Colon (tissue), 2 donors: Measurements from ENCODE around the gene MMP28.

Source experiments
- FAIRE-seq: peaks from 2 replicates; lab custom pipeline; 2012; peaks lifted over from hg19 to GRCh38; lab: Jason Lieb, UNC
- donor health status: control.
- donor health status: control.

Gene MMP28

DNA sequence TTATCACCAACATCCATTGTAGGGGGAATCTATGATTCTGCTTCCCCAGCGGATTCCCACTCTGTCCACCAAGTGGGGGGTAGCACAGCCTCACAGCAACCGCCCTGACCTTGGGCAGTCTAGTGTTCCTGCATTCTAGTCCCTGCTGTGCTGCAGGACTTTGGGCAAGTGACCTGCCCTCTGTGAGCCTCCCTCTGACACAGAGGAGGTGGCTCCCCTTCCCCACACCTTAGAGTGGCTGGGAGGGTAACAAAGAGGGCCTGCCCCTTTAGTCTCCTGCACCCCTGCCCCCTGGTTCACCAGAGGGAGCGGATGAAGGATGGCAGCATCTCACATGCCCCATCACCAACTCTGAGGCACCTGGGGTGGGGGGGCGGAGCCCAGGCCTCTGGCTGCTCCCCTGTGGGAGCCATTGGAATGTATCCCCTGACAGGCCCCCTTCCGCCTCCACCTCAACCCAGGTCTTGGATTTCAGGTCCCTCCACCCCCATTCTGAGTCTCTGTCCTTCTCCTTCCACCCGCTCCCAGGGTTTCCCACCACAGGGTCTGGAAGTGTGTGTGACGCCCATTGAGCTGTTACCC is 52.5 kb downstream of the MMP28 start:
- FAIRE-seq, result no peak

DNA sequence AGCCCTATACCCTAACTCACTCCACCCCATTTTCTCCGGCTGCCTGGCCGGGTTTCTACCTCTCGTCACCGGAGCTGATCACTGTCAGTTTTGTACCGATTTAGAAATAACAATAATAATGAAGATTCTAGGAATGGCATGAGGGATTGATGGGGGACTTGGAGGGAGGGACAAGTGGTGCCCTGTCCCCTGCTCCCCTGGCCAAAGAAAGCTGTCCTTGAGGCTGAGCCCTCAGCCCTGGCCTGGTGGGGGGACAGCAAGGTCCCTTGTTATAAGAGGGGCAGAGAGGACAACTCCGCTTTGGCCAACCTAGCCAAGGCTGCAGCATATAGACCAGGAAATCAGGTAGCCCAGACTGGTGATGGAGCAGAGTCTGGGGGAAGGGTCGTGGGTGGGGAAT is 52.9 kb downstream of the MMP28 start:
- no peak for FAIRE-seq

DNA sequence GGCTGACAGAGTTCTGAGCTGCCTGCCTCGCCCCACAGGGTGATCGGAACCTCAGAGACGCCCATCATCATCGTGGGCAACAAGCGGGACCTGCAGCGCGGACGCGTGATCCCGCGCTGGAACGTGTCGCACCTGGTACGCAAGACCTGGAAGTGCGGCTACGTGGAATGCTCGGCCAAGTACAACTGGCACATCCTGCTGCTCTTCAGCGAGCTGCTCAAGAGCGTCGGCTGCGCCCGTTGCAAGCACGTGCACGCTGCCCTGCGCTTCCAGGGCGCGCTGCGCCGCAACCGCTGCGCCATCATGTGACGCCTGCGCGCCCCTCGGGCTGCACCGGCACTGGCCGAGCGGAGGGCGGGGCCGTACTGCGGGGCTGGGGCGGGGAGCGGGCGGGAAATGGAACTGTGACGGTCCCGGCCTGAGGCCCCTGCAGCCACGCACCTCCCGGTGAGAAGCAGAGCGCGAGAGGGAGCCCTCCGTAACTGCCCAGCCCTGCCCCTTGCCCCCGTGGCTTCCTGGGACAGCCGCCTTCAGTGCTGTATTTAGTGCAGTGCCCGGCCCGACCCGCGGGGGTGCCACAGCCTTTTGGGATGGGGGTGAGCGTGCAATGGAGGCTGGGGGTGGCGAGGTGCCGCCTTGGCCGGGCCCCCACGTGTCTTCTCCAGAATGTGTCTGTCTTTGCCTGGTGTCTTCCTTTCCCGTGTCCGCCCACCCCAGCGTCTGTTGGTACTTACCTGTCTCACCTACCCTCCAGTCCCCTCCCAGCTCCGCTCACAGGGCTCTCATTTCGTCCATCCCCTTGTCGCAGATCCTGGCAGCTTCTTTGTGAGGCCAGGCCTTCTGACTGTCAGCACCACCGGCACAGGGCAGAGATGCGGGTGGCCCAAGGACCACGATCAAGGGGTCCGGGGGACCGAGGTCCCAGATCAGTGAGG is 54.2 kb downstream of the MMP28 start:
- no peak for FAIRE-seq

DNA sequence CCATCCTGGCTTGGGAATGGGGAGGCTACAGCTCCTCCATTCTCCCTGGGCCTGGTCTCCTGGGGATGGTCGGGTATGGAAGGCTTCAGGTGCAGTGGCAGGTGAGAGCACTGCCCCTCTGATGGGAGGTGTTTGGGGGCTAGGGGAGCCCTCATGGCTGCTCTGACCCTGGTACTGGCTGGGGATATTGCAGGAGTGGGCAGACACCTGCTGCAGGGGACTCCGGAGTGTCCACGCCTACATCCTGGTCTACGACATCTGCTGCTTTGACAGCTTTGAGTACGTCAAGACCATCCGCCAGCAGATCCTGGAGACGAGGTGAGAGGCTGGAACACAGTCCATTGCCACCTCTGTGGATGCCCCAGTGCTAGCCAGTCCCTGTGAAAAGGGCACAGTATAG is 55.2 kb downstream of the MMP28 start:
- no peak for FAIRE-seq

DNA sequence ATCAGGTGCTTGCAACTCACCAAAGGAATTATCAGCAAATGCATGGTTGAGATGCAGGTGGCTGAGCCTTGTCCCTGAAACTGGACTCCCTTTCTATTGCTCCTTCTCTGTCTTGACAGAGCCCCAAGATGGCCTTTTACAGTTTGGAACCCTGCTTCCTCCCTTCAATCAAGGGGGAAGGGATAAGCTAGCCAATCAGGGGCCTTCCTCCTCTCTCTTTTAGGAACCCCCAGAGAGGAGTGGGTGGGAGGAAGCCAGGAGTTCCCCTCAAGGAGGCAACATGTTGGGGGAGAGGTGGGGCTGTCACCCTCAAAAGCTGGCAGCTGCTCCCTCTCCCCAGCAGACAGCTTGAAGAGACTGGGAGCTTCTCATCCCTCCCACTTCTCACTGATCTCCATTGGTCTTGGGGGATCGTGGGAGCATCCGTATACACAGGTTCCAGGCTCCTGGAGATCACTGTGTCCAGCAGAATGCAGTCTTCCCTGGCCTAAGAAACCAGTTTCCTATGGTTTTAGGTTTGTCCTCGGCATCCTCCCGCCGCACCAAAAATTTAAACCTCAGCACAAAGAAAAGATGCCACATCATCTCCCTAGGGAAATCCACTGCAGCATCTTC is 56.8 kb downstream of the MMP28 start:
- no peak for FAIRE-seq

DNA sequence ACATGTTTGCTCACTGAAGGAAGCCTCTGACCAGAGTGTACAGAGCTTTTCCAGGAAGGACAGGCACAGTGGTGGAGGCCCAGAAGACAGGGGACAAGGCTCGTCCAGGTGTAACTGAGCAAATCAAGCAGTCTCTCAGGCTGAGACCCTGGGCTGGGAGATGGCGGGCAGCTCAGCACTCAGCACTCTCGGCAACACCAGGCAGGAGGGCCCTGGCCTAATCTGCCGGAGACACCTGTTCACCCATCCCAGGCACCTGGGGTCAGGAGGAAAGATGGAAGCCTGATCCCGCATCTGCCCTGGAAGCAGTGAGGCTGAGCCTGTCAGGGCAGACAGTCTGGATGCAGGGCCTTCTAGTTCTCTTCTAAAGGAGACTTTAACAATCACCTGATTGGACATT is 59.2 kb downstream of the MMP28 start:
- no peak for FAIRE-seq

DNA sequence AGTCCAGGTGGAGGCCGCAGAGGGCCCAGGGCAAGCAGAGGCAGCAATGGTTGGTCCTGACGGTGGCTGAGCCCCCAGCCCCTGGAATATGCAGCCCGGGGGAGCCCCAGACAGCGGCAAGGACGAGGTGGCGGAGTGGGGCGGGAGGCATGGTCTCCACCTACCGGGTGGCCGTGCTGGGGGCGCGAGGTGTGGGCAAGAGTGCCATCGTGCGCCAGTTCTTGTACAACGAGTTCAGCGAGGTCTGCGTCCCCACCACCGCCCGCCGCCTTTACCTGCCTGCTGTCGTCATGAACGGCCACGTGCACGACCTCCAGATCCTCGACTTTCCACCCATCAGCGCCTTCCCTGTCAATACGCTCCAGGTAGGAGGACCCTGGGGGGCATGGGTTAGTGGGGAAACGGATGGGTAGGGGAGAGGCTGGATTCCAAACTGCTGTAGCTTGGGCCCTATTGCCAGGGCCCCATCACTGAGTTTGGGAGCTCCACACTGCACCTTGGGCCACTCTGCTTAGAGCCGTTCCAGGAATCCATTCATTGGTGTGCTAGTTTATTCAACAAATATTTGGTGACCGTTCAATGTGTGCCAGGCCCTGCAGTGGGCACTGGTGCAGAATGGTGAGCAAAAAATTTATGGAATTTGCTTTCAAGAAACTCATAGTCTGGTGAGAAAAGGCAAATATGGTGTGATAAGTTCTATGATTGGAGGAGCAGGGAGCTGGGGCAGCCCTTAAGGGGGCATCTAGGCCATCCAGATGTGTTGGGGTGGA is 60.2 kb downstream of the MMP28 start:
- FAIRE-seq, result no peak

DNA sequence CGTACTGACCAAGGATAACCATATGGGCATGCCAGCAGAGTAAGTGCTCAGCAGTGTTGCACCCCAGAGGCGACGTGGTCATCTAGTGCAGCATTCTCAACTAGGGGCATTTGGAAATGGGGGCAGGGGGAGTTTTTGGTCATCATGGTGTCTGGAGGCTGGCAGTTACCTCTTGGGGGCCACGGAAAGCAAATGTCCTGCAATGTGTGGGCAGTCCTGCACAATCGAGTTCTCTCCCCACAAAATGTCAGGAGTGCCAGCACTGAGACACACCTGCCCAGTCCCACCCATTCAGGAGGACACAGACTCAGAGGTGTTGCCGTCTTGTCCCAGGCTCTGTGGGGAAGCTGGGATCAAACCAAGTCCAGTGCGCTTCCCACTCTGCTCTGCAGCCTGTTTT is 61.0 kb downstream of the MMP28 start:
- no peak for FAIRE-seq

DNA sequence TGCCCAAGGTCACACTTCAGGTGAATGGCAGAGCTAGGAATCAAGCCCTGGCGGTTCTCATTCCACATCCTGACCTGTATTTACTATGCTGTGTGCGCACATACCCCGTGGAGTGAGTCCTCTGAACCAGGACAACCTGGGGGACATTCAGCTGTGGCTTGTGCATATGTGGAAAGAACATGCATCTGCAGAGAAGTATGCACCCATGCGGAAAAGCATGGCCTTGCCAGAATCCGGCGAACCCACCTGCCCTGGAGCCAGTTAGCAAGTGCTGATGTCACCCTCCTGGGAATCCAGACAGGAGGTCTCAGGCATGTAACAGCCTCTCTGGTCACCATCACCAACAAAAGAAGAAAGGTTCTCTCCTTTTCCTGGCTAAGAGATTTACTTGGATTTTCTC is 62.1 kb downstream of the MMP28 start:
- no peak for FAIRE-seq

DNA sequence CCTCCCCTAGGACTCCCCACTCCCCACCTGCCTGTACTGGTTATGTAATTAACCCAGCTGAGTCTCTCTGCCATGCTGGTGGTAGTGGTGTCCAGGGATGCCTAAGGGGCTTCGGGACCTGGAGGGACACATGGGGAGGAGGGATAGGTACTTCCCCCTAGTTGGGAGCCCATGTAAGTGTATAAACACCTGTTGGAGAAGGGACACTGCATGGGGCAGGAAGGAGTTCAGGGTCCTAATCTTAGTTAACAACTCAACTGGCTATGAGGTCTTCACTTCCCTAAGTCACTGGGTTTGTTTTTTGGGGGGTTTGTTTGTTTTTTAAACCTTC is 62.7 kb downstream of the MMP28 start:
- no peak for FAIRE-seq

DNA sequence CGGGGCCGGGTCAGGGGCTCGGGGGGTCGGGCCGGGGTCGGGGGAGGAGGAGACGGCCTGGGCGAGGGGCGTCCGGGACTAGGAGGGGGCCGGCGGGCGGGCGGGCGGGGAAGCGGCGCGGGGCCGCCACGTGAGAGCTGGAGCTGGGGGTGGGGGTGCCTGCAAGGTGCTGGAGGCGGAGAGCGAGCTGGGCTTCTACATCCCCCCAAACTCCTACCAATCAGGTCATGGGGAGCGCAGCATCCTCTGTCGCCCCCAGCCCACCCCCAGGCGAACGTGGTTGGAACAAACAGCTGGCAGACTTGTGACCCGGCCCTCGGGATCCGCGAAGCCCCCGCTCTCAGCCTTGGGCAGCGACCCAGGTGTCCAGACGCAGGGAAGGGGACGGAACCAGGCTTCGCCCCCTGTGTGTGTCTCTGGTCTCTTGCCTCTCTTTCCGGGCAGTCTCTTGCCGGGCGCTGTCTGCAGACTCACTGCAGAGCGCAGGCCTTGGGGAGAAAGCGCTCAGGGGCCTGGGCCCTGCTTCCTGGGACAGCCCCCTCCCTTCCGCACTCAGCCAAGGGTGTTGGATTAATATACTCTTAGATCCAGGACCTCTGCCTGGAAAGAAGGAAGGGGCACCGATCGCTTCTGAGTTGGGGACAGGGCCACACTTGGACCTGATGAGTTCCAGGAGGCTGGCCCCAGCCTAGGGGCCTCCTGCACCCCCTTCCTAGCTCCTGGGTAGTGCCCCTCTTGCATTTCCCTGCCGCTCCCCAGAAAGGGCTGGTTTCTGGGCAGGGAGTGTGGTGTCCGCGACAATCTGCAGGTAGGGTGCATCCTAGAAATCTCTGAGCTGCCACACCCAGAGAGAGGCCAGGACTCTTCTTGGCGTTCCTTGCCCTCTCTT is 63.3 kb downstream of the MMP28 start:
- no peak for FAIRE-seq

DNA sequence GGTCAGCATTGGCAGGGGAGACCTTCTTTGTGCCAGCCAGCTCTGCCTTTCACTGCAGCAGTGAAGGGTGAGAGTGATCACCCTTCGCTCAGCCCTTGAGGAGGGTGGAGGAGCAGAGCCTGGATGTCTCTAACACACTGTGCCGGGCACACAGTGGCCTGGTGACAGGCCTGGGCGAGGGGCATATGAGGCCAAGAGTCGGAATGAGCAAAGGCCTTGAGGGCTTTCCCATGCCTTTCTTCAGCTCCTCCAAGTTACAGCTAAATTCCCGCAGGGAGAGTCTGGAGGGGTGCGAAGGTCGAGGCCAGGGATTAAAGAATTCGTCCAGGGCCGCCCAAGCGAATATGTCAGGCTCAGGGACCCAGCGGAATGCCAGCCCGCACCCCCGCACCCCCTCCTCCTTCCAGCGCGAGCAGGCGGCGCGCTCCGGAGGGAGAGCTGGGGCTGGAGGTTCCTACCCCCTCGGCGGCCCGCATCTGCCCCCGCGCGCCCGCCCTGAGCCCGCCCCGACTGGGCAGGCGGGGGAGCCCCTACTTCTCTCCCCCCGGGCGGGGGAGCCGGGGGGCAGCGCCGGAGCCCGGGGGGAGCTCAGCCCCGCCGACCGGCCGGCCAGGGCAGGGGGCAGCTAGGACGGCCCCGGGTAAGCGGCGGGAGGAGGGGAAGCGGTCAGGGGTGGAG is 64.1 kb downstream of the MMP28 start, which contains the start of gene RASL10B:
Gene RASL10B (plus strand): TSS at position 401 of the 678 bp plus-strand sequence. CDS start 3,546 bp downstream, outside the sequence.
- no peak for FAIRE-seq

DNA sequence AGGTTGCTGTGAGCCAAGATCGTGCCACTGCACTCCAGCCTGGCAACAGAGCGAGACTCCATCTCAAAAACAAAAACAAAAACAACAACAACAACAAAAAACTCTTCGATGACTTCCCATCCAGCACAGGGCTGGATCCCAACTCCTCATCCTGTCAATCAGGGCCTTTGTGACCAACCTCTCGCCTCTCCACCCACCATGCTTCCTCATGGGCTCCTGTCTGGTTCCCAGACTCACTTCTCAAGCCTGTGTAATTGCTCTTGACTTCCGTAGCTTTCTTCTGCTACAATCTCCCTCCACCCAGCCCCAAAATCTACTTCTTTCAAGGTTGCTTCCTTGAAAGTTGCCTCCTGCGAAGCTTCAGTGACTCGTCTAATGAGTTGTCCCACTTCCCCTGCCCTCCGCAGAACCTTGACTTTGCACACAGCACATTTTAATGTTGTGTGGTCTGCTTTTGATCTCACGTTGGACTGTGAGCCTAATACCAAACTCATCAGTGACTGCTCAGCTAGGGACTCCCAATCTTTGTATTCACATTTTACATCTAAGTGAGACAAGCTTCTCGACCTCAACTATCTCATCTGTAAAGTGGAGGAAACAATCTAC is 64.9 kb downstream of the MMP28 start:
- FAIRE-seq, result no peak

DNA sequence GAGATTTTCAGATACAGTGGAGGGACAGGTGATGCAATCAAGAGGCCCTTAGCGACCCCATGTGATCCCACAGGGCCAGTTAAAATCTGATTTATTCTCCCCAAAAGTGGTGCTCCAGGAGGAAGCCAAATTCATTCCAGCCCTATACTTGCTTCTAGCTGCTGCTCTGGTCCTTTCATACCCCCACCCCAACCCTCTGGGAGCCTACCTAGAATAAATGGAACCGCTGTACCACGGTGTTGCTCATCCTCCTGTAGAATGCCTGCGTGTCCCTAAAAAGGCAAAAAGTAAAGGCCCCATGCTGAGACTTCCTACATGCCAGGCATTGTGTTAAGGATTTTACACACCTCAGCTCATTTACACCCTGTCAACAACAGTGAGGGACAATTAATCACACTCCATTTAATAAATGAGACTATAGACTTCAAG is 66.0 kb downstream of the MMP28 start:
- FAIRE-seq, result no peak

DNA sequence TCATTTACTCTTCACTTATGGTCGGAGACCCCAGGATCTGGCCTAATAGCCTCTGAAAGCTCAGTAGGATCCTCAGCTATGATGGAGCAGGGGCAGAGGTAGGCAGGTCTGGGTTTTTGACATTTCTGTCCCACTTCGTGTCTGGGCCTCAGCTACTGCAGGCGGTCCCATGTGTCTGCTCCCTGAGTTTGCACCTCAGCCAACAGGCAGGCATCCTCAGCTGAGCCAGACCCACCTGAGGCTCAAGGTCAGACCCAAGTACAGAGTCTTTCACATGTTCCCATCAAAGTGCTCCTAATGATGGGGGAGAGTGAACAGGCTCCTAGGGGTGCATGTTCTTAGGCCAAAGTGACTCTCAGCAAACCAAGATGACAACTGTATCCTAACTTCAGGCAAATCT is 66.9 kb downstream of the MMP28 start:
- FAIRE-seq, result no peak

DNA sequence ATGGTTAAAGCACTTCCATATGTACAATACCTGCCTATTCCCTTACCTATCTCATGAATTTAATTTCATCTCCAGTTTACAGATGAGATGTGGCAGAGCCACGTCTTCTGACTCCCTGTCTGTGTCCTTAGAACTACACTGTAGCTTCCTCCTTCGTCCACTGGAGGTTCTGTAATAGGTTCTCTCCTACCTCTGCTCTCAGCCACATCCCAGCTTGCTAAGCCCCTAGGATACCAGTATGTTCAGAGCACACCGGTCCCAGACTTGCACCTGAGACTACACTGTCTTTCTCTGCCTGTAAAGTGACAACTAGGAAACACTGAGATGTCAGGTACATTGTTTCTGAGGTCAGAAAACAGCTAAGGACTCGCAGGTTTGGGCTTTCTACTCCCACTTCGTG is 67.8 kb downstream of the MMP28 start:
- no peak for FAIRE-seq

DNA sequence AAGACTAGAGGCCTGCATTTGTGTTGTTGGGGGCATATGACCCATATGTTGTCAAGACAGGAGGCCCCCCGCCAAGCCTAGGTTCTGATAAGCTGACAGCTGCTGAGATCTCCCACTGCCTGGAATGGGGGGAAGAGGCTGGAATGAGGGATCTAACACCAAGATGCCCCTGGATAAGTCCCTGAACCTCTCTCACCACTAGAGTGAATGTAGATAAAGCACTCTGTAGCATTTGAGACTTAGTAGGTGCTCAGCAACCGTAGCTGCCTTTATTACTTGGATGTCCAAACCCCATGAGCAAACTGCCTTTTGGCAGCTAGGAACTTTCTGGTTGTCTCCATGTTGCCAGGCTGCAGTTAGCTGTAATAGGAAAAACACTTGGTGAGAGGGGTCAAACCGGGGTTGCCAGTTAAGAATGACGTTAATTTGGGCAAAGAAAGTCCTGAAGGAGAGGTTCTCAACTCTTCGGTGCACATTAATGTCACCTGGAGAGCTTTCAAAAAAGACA is 68.4 kb downstream of the MMP28 start:
- FAIRE-seq, result no peak

DNA sequence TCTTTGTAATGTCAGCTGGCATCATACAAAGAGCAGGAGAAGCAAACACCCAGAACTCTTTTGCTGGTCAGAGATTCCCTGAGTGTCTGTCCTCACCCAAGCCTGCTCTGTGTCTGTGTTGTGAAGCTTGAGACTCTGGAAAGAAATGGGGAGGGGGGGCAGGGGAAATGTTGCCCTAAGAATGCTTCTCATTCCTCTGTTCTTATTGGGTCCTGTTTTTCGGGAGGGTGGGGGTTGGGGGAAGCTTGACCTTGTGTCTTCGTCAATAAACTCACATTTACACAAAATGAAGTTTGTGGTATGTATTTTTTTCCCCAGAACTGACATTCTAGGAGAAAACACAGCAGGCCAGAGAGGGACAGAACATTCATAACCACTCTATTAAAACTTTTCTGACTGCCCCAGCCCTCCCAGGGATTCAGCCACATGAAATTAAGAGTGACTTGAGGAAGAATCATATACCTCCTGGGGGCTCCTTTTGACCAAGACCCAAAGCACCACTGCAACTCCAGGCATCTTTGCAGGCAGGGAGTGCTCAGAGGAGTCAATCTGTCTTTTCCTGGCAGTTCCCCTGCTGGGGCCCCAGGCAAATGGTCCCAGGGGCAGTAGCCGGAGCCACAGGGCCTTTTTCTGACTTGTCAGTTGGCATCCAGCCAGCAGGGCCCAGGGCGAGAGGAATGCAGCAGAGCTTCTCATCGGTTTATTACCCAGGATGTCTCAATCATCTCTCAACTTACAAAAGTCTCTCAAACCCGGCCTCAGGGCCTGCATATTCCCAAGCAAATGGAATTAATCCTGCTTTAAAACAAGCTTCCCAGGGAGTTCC is 69.1 kb downstream of the MMP28 start:
- no peak for FAIRE-seq

DNA sequence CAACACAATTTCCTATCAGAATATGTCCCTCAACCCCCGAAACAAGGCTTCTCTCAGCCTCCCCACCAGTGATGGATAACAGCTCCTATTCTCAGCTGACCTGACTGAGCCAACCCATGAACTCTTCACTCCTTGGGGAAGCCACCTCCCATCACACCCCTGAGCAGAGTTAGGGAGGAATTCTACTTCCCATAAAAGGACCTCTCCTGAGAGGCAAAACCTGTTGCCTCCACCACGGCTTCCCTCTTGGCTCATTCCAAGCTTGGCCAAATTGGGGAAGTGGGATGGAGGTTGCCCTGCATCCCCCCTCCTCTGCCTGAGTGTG is 69.7 kb downstream of the MMP28 start:
- no peak for FAIRE-seq

DNA sequence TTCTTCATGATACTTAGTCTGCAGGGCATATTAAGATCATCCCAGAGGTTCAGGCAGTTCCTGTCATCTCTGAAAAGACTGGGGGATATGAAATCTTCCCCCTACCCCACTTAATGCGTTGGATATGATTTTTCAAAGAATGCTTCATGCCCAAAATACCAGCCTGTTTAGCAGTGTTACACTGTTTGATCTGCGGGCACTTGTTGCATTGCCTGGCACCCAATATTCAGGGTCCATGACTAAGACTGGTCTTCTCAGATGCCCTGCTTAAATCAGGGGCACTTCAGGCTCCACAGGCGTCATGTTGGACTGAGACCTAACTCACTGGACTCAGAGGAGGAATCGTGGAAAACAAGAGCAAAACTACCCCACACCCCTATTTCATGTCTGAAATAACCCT is 70.4 kb downstream of the MMP28 start:
- no peak for FAIRE-seq
